Mesothelial cell of epicardium (in vitro differentiated cells): ENCODE data around the gene FOXE3. TPM values are rescaled to one million over a fixed set of nuclear protein-coding genes. Genes with fewer than 3 reads are reported as not detected.

Source experiments
- DNase-seq, 2 experiments: peaks; one replicate each; pipeline ENCODE4 v3.0.0; 2021; ENCODE audit warnings: low spot score in 2 of 2; ENCODE audit not compliant: unreplicated experiment in 2 of 2
- H3K27ac Mint-ChIP-seq: 2 replicates; pipeline ENCODE4 v1.8.0; 2021; ENCODE audit warnings: mixed read lengths
- H3K27me3 Mint-ChIP-seq: 2 replicates; pipeline ENCODE4 v1.8.0; 2021; ENCODE audit warnings: low read depth, mixed read lengths
- H3K36me3 Mint-ChIP-seq: 2 replicates; pipeline ENCODE4 v1.8.0; 2021; ENCODE audit warnings: mixed read lengths
- H3K4me1 Mint-ChIP-seq: 2 replicates; pipeline ENCODE4 v1.8.0; 2021; ENCODE audit warnings: mixed read lengths
- H3K4me3 Mint-ChIP-seq: 2 replicates; pipeline ENCODE4 v1.8.0; 2021; ENCODE audit warnings: mild to moderate bottlenecking, moderate library complexity, mixed read lengths
- H3K9me3 Mint-ChIP-seq: 2 replicates; pipeline ENCODE4 v1.8.0; 2021; ENCODE audit warnings: mixed read lengths
- total RNA-seq: library from RNA; stranded (reverse); gene quantifications from 3 replicates; pipeline ENCODE4 v1.2.1, GENCODE V29; 2021
- TF ChIP-seq, protein P1 (sequence below): fragments of 200-600 bp; sonication (generic); IDR thresholded peaks from one replicate; pipeline ENCODE4 v1.5.0; 2021; ENCODE audit warnings: antibody characterized with exemption; ENCODE audit not compliant: unreplicated experiment

Gene FOXE3
- total RNA-seq, 1 donor from 2014 or later = not detected

DNA sequence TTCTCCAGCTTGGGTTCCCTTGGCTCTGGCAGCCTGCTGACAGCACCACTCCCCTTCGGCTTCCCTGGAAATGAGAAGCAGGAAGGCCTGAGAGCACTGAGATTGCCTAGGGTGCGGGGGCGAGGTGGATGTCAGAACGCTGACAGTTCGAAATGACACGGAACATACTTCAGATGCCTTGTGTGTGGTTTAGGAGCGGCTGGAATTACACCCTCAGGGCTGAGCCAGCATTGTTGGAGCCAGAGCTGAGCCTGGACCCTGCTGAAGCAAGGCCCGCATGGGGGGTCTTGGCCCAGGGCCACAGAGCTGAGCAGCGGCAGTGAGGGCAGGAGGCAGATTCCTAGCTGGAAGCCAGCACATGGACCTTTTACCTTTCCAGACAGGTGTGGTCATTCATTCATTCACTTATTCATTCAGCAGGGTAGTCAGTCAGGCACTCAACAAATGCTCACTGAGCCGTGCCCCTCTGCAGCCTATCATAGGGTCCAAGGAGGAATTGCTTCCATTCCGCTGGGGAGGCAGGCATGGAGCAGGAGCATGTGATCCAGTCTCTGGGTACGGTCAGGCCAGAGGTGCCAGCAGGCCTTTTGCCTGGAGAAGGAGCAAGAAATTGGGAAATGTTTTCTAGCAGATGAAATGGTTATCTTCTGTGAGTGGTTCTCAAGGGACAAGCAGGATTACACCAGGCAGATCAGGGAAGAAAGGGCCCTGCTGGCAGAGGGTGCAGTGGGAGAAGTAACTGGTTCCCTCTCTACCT, 6.6 kb upstream of the FOXE3 start:
- Mint-ChIP-seq H3K27me3 (peaks cover 27% of the 10 kb centered on the region), H3K4me1 (peaks cover 39% of the 10 kb centered on the region), H3K9me3 (no peaks in the 10 kb centered on the region), H3K27ac (peak overlapping the region; percentile 70), H3K4me3 (no peak overlapping the region), H3K36me3 (no peaks in the 10 kb centered on the region)
- peak; percentile 48 to 79 for DNase-seq
- TF ChIP-seq, protein P1, sequence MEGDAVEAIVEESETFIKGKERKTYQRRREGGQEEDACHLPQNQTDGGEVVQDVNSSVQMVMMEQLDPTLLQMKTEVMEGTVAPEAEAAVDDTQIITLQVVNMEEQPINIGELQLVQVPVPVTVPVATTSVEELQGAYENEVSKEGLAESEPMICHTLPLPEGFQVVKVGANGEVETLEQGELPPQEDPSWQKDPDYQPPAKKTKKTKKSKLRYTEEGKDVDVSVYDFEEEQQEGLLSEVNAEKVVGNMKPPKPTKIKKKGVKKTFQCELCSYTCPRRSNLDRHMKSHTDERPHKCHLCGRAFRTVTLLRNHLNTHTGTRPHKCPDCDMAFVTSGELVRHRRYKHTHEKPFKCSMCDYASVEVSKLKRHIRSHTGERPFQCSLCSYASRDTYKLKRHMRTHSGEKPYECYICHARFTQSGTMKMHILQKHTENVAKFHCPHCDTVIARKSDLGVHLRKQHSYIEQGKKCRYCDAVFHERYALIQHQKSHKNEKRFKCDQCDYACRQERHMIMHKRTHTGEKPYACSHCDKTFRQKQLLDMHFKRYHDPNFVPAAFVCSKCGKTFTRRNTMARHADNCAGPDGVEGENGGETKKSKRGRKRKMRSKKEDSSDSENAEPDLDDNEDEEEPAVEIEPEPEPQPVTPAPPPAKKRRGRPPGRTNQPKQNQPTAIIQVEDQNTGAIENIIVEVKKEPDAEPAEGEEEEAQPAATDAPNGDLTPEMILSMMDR = no peak

DNA sequence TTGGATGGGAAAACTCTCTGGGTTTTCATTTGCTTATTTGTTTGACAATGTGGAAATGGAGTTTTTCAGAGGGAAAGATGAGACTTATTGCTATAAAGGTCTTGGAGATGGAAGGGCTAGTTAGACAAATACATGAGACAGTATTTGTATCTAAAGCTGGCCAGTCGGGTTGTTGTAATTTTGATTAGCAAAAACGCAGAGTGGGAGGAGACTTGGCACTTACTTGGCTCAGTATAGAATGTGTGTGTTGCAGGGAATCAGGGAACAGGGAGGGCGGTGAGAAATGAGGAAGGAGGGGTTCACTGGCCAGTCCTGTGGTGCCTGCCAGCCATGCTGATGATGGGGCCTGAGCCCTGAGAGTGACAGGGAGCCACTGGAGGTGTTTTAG, 6.0 kb upstream of the FOXE3 start:
- H3K4me1 Mint-ChIP-seq = peaks cover 39% of the 10 kb centered on the region
- no peaks in the 10 kb centered on the region for H3K9me3 Mint-ChIP-seq
- no peaks in the 10 kb centered on the region for H3K36me3 Mint-ChIP-seq
- DNase-seq = no peak
- peaks cover 31% of the 10 kb centered on the region for H3K27me3 Mint-ChIP-seq
- no peak overlapping the region for H3K4me3 Mint-ChIP-seq
- H3K27ac Mint-ChIP-seq = peak overlapping the region; percentile 70
- TF ChIP-seq, protein P1 = no peak

DNA sequence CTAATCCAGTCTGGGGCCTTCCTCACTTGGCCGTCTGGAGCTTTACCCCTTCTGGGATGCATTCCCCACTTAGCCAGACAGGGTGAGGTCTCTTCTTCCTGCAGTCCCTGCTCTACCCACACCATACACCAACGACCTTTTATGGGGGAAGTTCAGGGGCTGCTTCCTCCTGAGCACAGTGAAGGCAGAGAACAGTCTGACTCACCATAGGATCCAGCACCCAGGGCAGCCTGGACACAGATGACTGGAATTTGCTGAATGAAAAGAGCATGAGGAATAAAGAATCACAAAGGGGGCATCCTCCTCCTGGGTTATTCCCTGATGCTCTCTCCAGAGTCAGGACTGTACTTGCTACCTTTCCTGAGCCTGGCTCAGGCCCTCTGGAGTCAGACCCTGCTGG, 4.6 kb upstream of the FOXE3 start:
- Mint-ChIP-seq H3K4me1 (peaks cover 36% of the 10 kb centered on the region), H3K36me3 (no peaks in the 10 kb centered on the region), H3K27me3 (peaks cover 42% of the 10 kb centered on the region), H3K4me3 (no peak overlapping the region), H3K9me3 (no peaks in the 10 kb centered on the region), H3K27ac (no peak overlapping the region)
- TF ChIP-seq, protein P1 = no peak
- no peak for DNase-seq

DNA sequence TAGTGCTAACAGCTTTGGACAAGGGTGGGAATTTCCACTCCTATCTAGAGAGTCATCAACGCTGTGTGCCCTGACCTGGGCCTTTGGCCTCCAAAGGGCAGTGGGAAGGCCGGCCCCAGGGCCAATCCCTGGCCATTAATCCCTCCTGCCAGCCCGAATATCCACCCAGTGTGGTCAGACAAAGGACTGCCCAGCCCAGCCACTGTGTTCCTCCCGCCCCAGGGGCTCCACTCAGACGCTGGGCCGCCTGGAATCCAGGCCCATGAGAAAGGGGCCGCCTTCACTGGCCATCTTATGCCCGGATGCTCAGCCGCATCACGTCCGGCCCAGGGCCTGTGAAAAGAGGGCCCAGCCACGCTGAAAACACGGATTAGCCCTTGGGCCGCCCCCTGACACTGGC, 3.6 kb upstream of the FOXE3 start:
- H3K36me3 Mint-ChIP-seq = no peaks in the 10 kb centered on the region
- H3K4me3 Mint-ChIP-seq = no peak overlapping the region
- DNase-seq = no peak
- TF ChIP-seq, protein P1 = no peak
- peaks cover 37% of the 10 kb centered on the region for H3K4me1 Mint-ChIP-seq
- H3K9me3 Mint-ChIP-seq = no peaks in the 10 kb centered on the region
- H3K27ac Mint-ChIP-seq = no peak overlapping the region
- peaks cover 47% of the 10 kb centered on the region for H3K27me3 Mint-ChIP-seq

DNA sequence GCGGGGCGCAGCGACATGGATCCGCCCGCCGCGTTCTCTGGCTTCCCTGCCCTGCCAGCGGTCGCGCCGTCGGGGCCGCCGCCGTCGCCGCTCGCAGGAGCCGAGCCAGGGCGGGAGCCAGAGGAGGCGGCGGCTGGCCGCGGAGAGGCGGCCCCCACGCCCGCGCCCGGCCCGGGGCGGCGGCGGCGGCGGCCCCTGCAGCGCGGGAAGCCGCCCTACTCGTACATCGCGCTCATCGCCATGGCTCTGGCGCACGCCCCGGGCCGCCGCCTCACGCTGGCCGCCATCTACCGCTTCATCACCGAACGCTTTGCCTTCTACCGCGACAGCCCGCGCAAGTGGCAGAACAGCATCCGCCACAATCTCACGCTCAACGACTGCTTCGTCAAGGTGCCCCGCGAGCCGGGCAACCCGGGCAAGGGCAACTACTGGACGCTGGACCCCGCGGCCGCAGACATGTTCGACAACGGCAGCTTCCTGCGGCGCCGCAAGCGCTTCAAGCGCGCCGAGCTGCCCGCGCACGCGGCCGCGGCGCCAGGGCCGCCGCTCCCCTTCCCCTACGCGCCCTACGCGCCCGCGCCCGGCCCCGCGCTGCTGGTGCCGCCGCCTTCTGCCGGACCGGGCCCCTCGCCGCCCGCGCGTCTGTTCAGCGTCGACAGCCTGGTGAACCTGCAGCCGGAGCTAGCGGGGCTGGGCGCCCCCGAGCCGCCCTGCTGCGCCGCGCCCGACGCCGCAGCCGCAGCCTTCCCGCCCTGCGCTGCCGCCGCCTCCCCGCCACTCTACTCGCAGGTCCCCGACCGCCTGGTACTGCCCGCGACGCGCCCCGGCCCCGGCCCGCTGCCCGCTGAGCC, 459 bp downstream of the FOXE3 start:
- H3K27me3 Mint-ChIP-seq = peaks cover 78% of the 10 kb centered on the region

More for the DNA sequence above, 459 bp downstream of the FOXE3 start:
- Mint-ChIP-seq H3K36me3 (no peaks in the 10 kb centered on the region), H3K27ac (no peak overlapping the region), H3K9me3 (no peaks in the 10 kb centered on the region), H3K4me1 (peaks cover 6% of the 10 kb centered on the region), H3K4me3 (peak overlapping the region; percentile 58)
- DNase-seq = no peak
- TF ChIP-seq, protein P1 = no peak
